HG03196 (cell line): ENCODE measurements around the gene ATXN1L.
A peak's percentile ranks its signal among the peaks of the same experiment; 100 is the strongest.
"Not testable (repeated sequence)": the region's sequence is repeated elsewhere in the genome, so short reads cannot be mapped to it uniquely, and the experiment has no call there.

Experiments
- ATAC-seq: cut with Tn5 transposase; IDR thresholded peaks from one replicate; pipeline ENCODE4 v1.9.1; 2021; ENCODE audit not compliant: unreplicated experiment

ATXN1L gene

DNA sequence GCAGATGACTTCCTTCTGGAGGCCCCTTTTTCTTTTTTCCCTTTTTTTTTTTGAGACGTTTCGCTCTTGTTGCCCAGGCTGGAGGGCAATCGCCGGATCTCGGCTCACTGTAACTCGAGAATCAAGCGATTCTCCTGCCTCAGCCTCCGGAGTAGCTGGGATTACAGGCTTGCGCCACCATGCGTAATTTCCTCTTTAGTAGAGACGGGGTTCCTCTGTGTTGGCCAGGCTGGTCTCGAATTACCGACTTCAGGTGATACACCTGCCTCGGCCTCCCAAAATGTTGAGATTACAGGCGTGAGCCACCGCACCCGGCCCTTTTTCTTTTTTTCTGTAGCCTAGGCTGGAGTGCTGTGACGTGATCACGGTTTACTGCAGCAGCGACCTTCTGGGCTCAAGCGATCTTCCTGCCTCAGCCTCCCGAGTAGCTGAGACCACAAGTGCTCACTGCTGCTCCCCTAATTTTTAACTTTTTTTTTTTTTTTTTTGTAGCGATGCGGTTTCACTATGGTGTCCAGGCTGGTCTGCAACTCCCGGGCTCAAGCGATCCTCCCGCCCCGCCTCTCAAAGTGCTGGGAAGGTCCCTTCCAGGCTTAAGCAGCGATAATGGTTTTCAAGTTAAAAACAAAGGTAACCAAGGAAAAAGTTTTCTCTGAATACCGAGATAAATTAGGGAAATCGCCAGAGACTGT is 48.6 kb downstream of the ATXN1L start:
- ATAC-seq, result peak; percentile 14

DNA sequence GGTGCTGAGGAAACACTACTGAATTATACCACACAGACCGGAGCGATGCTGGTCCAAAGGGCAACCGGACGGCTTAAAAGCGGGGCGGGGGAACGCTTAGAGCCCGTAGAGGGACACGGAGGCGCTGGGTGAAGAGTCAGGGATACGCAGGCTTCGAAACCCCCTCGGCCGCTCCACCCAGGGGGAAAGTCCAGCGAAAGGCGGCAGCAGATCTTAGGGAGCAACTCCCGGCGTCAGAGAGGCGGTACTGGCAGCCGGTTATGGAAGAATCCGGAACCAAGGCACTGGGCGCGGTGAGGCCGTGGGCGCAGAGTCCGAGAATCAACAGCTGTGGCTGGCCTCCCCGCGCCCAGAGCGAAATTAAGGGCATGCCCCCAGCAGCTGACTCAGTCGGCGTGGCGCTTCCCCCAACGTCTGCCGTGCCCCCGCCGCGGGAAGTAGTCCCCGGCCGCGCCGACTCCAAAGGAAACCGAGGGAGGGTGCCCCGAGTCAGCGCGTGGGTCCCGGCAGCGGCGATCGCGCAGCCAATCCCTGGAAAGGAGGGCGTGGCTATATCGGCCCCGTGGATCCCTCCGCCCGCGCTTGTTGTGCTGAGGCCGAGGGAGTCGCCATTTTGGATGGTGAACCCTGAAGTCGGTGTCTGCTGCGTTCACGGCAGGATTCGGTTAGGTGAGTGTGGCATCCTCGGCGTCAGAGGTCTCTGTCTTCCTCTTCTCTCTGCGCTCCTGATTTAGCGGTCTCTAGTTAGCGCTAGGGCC is 49.3 kb downstream of the ATXN1L start, which contains the start of gene IST1:
IST1 (plus strand) TSS at position 611 of the 758 bp plus-strand sequence. CDS start 20,110 bp downstream, outside the sequence.
- ATAC-seq, result peak; percentile 81

DNA sequence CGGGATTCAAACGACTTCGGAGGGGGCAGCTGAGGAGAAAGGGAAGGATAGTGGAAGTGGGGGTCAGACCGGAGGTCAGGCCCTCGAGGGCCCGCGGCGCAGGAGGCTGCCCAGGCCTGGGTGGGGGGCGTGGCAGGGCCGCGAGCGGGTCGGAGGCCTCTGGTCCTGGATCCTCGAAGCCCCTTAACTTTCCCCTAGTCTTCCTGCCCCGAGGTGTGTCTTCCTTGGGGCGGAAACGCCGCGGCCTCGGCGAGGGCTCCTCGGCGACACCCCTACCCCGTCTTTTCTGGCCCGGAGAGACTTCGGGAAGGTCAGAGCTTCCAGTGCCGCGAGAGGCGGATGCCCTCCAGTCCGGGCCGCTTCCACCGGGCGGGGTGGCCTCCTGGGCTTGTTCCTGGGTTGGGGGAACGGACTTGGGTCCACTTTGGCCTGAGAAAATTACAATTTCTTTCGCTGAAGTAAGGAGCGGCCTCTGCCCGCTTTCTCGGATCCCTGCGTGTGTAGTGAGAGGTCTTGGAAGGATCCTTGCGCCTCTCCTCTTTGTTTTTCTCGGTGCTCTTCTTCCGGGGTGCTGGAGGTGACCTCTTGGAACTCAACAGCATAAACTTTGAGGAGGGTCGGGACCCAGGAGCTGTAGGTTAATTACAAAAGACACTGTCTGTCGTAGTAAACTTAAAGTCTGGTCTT is 50.0 kb downstream of the ATXN1L start:
- peak; percentile 21 for ATAC-seq

DNA sequence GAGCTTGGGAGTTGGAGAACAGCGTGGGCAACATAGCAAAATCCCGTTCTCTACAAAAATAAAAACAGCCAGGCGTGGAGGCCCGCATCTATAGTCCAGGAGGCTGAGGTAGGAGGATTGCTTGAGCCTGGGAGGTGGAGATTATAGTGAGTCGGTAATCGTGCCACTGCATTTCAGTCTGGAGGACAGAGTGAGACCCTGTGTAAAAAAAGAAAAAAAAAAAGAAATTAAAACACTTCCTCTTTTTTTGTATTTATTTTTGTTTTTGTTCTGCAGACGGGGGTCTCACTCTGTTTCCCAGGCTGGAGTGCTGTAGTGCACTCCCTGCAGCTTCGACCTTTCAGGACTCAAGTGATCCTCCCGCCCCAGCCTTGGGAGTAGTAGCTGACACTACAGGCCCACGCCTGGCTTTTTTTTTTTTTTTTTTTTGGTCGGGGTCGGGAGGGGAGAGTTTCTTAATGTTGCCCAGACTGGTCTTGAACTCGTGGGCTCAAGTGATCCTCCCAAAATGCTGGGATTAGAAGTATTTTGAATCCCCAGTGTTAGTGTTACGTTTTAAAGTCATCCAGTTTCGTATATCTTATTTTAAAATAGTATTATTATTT is 51.1 kb downstream of the ATXN1L start:
- ATAC-seq, result no peak

DNA sequence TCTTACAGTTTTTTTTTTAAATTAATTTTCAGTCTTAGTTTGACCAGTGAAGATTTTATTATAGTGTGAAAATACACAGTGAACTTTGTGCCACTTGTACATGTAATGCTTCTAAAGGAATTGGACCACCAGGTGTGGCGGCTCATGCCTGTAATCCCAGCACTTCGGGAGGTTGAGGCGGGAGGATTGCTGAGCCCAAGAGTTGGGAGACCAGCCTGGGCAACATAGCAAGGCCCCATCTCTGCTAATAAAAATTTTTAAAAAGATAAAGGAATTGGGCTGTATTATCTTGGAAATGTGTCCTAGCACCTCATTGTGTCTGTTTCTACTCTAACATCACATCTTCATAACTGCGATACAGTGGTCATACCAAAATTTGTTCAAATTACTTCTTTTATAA is 53.4 kb downstream of the ATXN1L start:
- ATAC-seq, result no peak

DNA sequence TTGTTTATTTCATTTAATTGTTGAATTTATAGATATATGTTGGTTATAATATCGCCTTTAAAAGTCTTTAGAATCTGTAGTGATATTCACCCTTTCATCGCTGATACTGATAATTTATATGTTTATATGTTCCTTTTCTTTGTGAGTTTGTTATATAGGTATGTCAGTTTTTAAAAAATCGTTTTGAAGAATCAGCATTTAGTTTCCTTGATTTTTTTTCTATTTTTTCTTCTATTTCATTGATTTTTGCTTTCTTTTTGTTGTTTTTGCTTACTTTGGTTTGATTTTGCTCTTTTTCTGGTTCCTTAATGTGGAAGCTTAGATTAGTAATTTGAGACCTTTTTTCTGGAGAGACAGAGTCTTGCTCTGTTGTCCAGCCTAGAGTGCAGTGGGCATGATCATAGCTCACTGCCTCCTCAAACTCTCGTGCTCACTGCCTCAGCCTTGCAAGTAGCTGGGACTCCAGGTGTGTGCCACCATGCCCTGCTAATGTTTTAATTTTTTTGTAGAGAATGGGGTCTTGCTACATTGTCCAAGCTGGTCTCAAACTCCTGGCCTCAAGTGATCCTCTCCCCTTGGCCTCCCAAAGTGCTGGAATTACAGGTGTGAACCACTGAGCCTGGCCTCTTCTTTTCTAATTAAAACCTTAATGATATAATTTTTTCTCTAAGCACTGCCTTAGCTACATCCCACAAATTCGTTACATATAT is 57.0 kb downstream of the ATXN1L start:
- ATAC-seq, result no peak

DNA sequence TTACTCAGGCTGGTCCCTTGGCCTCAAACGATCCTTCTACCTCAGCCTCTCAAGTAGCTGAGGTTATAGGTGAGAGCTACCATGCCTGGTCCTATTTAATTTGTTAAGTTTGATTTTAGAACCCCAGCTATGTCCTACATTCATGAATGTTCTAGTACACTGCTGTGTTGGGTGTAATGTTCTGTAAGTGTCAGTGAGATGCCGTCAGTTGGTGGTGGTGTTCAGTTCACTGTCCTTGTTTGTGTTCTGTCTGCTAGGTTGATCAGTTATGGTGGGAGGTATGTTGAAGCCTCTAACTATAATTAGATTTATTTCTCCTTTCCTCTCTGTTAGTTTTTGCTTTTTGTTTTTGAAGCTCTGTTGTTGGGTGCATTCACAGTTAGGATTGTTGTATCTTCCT is 57.8 kb downstream of the ATXN1L start:
- ATAC-seq, result no peak

DNA sequence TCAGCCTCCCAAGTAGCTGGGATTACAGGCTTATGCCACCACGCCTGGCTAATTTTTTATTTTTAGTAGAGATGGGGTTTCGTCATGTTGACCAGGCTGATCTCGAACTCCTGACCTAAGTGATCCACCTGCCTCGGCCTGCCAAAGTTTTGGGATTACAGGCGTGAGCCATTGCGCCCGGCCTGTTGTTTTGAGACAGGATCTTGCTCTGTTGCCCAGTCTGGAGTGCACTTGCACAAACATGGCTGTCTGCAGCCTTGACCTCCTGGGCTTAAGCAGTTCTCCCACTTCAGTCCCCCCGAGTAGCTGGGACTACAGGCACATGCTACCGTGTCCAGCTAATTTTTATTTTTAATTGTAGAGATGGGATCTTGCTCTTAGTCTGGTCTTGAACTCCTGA is 58.5 kb downstream of the ATXN1L start:
- no peak for ATAC-seq

DNA sequence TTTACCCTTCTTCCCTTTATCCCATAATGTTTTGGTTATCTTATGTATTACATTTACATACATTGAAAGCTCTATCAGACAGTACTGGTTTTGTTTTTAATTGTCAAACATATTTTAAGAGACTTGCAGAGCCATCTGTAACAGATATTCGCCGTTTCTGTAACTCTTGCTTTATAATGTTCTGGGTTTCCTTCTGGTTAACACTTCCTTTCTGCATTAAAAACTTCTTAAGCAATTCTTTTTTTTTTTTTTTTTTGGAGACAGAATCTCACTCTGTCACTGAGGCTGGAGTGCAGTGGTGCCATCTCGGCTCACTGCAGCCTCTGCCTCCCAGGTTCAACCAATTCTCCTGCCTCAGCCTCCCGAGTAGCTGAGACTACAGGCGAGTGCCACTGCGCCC is 60.0 kb downstream of the ATXN1L start:
- ATAC-seq, result not testable (repeated sequence)
